GM13976 (cell line): Measurements from ENCODE around the gene APBA2.

ENCODE experiments used
- DNase-seq: peaks from one replicate; pipeline ENCODE4 v3.0.0; 2012; ENCODE audit warnings: low spot score
- CTCF ChIP-seq: IDR thresholded peaks from 2 replicates; pipeline ENCODE4 v1.5.1; 2012; ENCODE audit warnings: borderline replicate concordance, mild to moderate bottlenecking; ENCODE audit not compliant: insufficient read depth; ENCODE audit errors: extremely low read depth, missing control alignments, control extremely low read depth
- in situ Hi-C: fragments of 300-500 bp; cut with MboI; formaldehyde crosslinking; loops from one replicate; pipeline ENCODE4 v1.12.0; 2022; ENCODE audit warnings: low sequenced_read_pairs, mixed read lengths, inconsistent platforms; ENCODE audit not compliant: unreplicated experiment

Gene APBA2

GRCh38 chr15:29003191-29003839 lies 117.5 kb downstream of the APBA2 start:
- DNase-seq, result no peak
- in situ Hi-C loops, result no loop called here
- TF ChIP-seq CTCF, result no peak

DNA sequence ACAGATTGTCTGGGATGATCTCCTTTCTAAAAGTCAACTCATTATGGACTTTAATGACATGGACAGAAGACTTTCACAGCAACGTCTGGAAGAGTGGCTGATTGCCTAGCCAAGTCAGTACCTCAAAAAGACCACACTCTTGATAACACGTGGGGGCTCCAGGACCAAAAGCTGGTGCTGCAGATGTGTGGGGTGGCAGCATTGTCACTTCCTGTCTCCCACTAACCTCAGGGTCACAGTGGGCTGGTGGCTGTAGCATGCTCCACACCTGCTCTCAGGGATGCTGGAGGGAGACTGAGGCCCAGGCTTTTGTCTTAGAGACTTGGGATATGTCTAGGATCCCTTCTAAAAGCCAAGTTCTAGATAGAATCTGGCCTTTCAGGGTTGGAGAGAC lies 118.1 kb downstream of the APBA2 start:
- no peak for DNase-seq
- no peak for TF ChIP-seq CTCF
- in situ Hi-C loops, result no loop called here

GRCh38 chr15:29005931-29006330 lies 120.2 kb downstream of the APBA2 start:
- in situ Hi-C loops, result no loop called here
- DNase-seq, result no peak
- no peak for TF ChIP-seq CTCF

DNA sequence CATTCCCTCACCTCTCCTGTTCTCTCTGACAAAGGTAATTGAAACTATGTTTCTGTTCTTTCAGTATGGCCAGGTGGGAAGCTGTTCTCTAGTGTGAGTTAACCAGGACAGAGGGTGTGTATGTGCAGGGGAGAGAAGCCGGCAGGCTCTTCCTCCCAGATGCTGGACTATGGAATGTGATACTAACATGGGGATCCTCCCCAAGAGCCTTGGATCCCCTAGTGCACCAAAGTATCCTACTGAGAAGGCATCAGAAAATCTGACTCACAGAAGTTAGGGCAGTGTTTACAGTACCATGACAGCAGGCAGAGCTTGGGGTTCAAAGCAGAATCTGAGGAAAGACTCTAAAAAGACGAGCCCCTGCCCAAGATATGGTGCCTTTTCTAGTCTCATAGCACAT lies 123.1 kb downstream of the APBA2 start:
- no peak for TF ChIP-seq CTCF
- no peak for DNase-seq

GRCh38 chr15:29012097-29012496 lies 126.3 kb downstream of the APBA2 start:
- DNase-seq, result no peak
- no peak for TF ChIP-seq CTCF
- in situ Hi-C loops, result no loop called here

More for the DNA sequence above, 123.1 kb downstream of the APBA2 start:
- in situ Hi-C loops, result no loop called here

DNA sequence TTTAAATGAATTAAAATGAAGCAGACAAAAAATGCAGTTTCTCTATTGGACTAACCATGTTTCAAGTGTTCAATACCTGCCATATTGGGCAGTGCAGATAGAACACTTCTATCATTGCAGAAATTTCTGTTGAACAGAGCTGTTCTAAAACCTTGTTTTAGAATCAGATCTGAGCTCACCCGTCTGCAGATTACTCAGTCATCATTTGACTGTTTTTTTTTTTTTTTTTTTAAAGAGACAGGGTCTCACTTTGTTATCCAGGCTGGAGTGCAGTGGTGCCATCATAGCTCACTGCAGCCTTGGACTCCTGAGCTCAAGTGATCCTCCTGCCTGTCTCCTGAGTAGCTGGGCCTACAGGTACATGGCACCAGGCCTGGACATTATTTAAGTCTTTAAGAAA lies 128.7 kb downstream of the APBA2 start:
- no peak for DNase-seq
- in situ Hi-C loops, result no loop called here
- no peak for TF ChIP-seq CTCF

- no peak for DNase-seq
- TF ChIP-seq CTCF, result no peak
- in situ Hi-C loops, result no loop called here
Observed at GRCh38 chr15:29016518-29016917, 130.7 kb downstream of the APBA2 start.
